Activated CD8-positive, alpha-beta T cell treated with anti-CD3 and anti-CD28 coated beads for 36 hours (primary cell): Measurements from ENCODE around the gene COL18A1. TPM values are rescaled to one million over a fixed set of nuclear protein-coding genes. Genes with fewer than 3 reads are reported as not detected.
"Not testable (repeated sequence)": the region's sequence is repeated elsewhere in the genome, so short reads cannot be mapped to it uniquely, and the experiment has no call there.

Experiments
- ATAC-seq: fragments of 200-7000 bp; cut with Tn5 transposase; one replicate; pipeline ENCODE4 v1.10.0; 2021; ENCODE audit warnings: mild to moderate bottlenecking, moderate library complexity
- CTCF ChIA-PET: fragments of 350-600 bp; sonication (Branson Sonifier 250); formaldehyde crosslinking; loops from one replicate; lab custom pipeline; 2021; ENCODE audit warnings: antibody characterized with exemption; lab: Charles Lee
- POLR2A ChIA-PET: fragments of 350-600 bp; sonication (Branson Sonifier 250); formaldehyde crosslinking; loops from one replicate; lab custom pipeline; 2021; ENCODE audit warnings: antibody characterized with exemption; lab: Charles Lee
- DNase-seq: peaks from one replicate; pipeline ENCODE4 v3.0.0-alpha.2; 2020
- H3K27ac Mint-ChIP-seq: one replicate; pipeline ENCODE4 v1.8.0; 2021; ENCODE audit warnings: mild to moderate bottlenecking, mixed read lengths
- H3K27me3 Mint-ChIP-seq: one replicate; pipeline ENCODE4 v1.8.0; 2021; ENCODE audit warnings: mixed read lengths
- H3K36me3 Mint-ChIP-seq: one replicate; pipeline ENCODE4 v1.8.0; 2021; ENCODE audit warnings: low read depth, mixed read lengths
- H3K4me1 Mint-ChIP-seq: one replicate; pipeline ENCODE4 v1.8.0; 2021; ENCODE audit warnings: low read depth, mixed read lengths
- H3K4me3 Mint-ChIP-seq: one replicate; pipeline ENCODE4 v1.8.0; 2021; ENCODE audit warnings: mild to moderate bottlenecking, moderate library complexity, mixed read lengths
- H3K9me3 Mint-ChIP-seq: one replicate; pipeline ENCODE4 v1.8.0; 2021; ENCODE audit warnings: mixed read lengths
- CTCF ChIP-seq: fragments of 200-600 bp; IDR thresholded peaks from one replicate; pipeline ENCODE4 v1.8.0; 2022; ENCODE audit warnings: antibody characterized with exemption, mild to moderate bottlenecking
- intact Hi-C: fragments of 100-400 bp; cut with micrococcal nuclease; formaldehyde crosslinking; loops from one replicate; pipeline ENCODE4 v1.10.0; 2022
- total RNA-seq, 2 experiments: library from RNA; stranded (reverse); gene quantifications; one replicate each; pipeline ENCODE4 v1.2.3, GENCODE V29; 2021

COL18A1 gene
- total RNA-seq, 2 experiments from 2014 or later = 9.4 to 9.7 TPM

DNA sequence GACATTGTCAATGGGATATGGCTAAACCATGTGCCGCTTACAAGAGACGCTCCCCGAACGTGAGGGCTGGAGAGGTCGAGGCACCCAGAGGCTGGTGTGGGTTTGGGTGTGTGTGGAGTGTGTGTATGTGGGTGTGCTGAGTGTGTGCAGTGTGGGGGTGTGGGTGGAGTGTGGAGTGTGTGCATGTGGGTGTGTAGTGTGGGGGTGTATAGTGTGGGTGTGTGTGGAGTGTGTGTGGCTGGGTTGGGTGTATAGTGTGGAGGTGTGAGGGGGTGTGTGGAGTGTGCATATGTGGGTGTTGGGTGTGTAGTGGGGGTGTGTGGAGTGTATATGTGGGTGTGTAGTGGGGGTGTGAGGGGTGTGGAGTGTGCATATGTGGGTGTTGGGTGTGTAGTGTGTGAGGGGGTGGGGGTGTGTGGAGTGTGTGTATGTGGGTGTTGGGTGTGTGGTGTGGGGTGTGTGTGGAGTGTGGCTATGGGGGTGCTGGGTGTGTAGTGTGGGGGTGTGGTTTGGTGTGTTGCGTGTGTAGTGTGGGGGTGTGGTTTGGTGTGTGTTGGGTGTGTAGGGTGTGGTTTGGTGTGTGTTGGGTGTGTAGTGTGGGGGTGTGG lies 95.1 kb downstream of the COL18A1 start:
- intact Hi-C loops = no loop called here
- ChIA-PET POLR2A (no interaction called here), CTCF (no interaction called here)
- Mint-ChIP-seq H3K4me1 (peaks cover 4% of the 10 kb centered on the region), H3K4me3 (no peak overlapping the region), H3K36me3 (peaks cover 7% of the 10 kb centered on the region), H3K27ac (peak overlapping the region; percentile 0), H3K9me3 (no peaks in the 10 kb centered on the region), H3K27me3 (no peaks in the 10 kb centered on the region)
- no peak for TF ChIP-seq CTCF
- DNase-seq (no peak), ATAC-seq (no peak)

- H3K4me3 Mint-ChIP-seq, H3K9me3 Mint-ChIP-seq, DNase-seq, H3K4me1 Mint-ChIP-seq, CTCF ChIA-PET, H3K27ac Mint-ChIP-seq, H3K36me3 Mint-ChIP-seq, intact Hi-C loops, H3K27me3 Mint-ChIP-seq: not testable (repeated sequence)
- POLR2A ChIA-PET = interaction anchor here (1.2 kb wide), 1 partner anchor 23 kb away, joined by 4 read pairs; no protein-coding TSS in a partner anchor
- ATAC-seq = peak; percentile 38
Observed at GRCh38 chr21:45501081-45502005, 96.4 kb downstream of the COL18A1 start.

GRCh38 chr21:45502006-45502345 lies 97.0 kb downstream of the COL18A1 start:
- H3K36me3 Mint-ChIP-seq = peaks cover 7% of the 10 kb centered on the region
- no peak overlapping the region for H3K27ac Mint-ChIP-seq
- no peak overlapping the region for H3K4me3 Mint-ChIP-seq
- no peaks in the 10 kb centered on the region for H3K27me3 Mint-ChIP-seq
- intact Hi-C loops = no loop called here
- DNase-seq (no peak), ATAC-seq (no peak)
- no peaks in the 10 kb centered on the region for H3K9me3 Mint-ChIP-seq
- CTCF ChIA-PET = no interaction called here
- POLR2A ChIA-PET = interaction anchor here (1.2 kb wide), 1 partner anchor 24 kb away, joined by 4 read pairs; no protein-coding TSS in a partner anchor
- H3K4me1 Mint-ChIP-seq = peaks cover 4% of the 10 kb centered on the region
- TF ChIP-seq CTCF = no peak

DNA sequence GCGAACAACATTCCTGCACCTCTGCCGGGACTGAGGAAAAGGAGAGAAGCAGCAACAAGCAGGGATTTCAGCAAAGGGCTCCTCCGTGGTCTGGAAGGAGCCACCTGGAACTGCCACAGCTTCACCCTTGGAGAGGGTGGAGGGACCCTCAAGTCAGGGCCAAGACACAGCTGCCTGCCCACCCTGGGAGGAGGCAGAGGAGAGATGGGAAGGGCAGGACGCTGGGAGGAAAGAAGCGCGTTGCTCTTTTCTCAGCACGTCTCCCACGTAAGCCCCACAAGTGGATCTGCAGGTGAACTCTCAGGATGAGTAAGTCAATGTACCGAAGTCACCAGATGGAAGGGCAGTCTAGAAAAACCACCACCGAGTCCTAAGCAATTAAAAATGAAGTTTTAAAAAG lies 97.6 kb downstream of the COL18A1 start:
- H3K27ac Mint-ChIP-seq = no peak overlapping the region
- no peaks in the 10 kb centered on the region for H3K9me3 Mint-ChIP-seq
- POLR2A ChIA-PET = no interaction called here
- ATAC-seq (no peak), DNase-seq (no peak)
- H3K4me3 Mint-ChIP-seq = no peak overlapping the region
- no peaks in the 10 kb centered on the region for H3K27me3 Mint-ChIP-seq
- peaks cover 7% of the 10 kb centered on the region for H3K36me3 Mint-ChIP-seq
- CTCF ChIA-PET = no interaction called here
- H3K4me1 Mint-ChIP-seq = peaks cover 4% of the 10 kb centered on the region
- no peak for TF ChIP-seq CTCF
- intact Hi-C loops = no loop called here

GRCh38 chr21:45503226-45503625 lies 98.3 kb downstream of the COL18A1 start:
- H3K27ac Mint-ChIP-seq, H3K4me3 Mint-ChIP-seq, H3K36me3 Mint-ChIP-seq, intact Hi-C loops, H3K27me3 Mint-ChIP-seq, H3K4me1 Mint-ChIP-seq, H3K9me3 Mint-ChIP-seq, POLR2A ChIA-PET, DNase-seq, CTCF ChIA-PET, ATAC-seq: not testable (repeated sequence)

DNA sequence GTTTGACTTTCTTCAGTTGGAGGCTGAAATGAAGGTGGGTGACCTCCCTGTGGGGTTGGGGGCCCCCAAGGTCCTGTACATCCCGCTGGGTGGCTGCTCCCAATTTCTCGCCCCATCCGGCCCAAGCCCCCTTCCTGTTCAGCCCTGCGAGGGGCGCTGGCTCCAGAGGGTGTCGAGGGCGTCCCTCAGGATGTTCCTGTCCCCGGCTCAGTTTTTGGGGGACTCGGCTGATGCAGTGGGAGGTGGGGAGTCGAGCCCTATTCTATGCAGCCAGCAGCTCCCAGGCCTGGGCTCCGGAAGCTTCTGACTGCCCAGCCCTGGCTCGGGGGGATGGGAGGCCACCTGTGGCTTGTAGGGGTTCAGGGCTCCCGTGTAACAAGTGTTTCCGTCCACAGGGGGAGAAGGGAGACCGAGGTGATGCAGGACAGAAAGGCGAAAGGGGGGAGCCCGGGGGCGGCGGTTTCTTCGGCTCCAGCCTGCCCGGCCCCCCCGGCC lies 99.1 kb downstream of the COL18A1 start:
- no peak overlapping the region for H3K4me3 Mint-ChIP-seq
- CTCF ChIA-PET = no interaction called here
- peaks cover 4% of the 10 kb centered on the region for H3K4me1 Mint-ChIP-seq
- H3K27ac Mint-ChIP-seq = no peak overlapping the region
- H3K27me3 Mint-ChIP-seq = no peaks in the 10 kb centered on the region
- intact Hi-C loops = no loop called here
- H3K36me3 Mint-ChIP-seq = peaks cover 4% of the 10 kb centered on the region
- POLR2A ChIA-PET = no interaction called here
- TF ChIP-seq CTCF = no peak
- H3K9me3 Mint-ChIP-seq = no peaks in the 10 kb centered on the region
- DNase-seq = no peak
- no peak for ATAC-seq
